Measurements from ENCODE around the gene TRPT1.

Gene TRPT1

GRCh38 chr11:64208796-64209562 is 17.0 kb downstream of the TRPT1 start:
- Histone ChIP-seq H3K27me3 (ENCODE audit: control insufficient read depth in 1 of 2, insufficient read depth in 2 of 2, low read length in 2 of 2) (no peaks in the 10 kb centered on the region), H3K9me3 (ENCODE audit: low read length) (no peaks in the 10 kb centered on the region), H3K9ac (ENCODE audit: low read length) (no peak overlapping the region), H3K4me1 (ENCODE audit: insufficient read depth, low read length) (peaks cover 13% of the 10 kb centered on the region), H3K36me3 (ENCODE audit: insufficient read depth, low read length) (peaks cover 4% of the 10 kb centered on the region), H3K4me3 (ENCODE audit: low read depth in 1 of 2, low read length in 2 of 2) (no peak overlapping the region), H3K27ac (ENCODE audit: low read depth, low read length) (no peak overlapping the region)

DNA sequence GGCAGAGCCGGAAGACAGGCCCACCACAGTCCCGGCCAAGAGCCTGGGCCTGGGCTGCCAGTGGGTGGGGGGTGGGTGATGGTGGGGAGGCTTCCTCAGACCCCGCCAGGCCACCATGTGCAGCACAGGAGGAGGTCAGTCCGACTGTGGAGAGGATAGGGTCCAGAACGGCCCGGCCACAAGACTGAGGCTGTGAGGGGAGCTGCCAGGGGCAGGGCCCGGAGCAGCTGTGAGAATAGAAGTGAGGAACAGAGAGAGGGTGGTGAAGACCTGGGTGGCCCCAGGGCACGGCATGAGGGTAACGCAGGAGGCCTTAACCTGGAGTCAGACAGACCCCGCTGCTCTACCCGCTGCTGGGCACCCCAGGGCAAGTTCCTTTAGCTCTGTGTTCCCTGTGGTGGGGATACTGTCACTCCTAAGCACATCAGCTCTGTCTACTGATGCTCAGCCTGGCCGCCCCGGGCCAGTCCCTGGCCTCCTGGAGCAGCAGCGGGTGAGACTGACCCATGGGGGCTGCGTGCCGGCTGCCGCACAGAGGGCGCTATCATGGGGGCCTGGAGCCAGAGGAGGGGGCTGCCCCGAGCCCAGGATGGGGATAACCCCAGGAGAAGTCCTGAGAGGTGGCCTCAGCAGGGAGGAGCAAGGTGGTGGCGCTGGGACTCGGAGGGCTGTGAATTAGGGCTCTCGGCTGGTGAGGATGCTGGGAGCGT is 17.7 kb downstream of the TRPT1 start:
- H3K9me3 ChIP-seq (ENCODE audit: low read length): no peaks in the 10 kb centered on the region
- H3K27me3 ChIP-seq (ENCODE audit: control insufficient read depth in 1 of 2, insufficient read depth in 2 of 2, low read length in 2 of 2): no peaks in the 10 kb centered on the region
- H3K4me3 ChIP-seq (ENCODE audit: low read depth in 1 of 2, low read length in 2 of 2): peak overlapping the region in 1 of 2 donors; percentile 25
- H3K36me3 ChIP-seq (ENCODE audit: insufficient read depth, low read length): peaks cover 12% of the 10 kb centered on the region
- H3K4me1 ChIP-seq (ENCODE audit: insufficient read depth, low read length): peaks cover 15% of the 10 kb centered on the region
- H3K27ac ChIP-seq (ENCODE audit: low read depth, low read length): peak overlapping the region; percentile 76
- peak overlapping the region; percentile 9 for H3K9ac ChIP-seq (ENCODE audit: low read length)

DNA sequence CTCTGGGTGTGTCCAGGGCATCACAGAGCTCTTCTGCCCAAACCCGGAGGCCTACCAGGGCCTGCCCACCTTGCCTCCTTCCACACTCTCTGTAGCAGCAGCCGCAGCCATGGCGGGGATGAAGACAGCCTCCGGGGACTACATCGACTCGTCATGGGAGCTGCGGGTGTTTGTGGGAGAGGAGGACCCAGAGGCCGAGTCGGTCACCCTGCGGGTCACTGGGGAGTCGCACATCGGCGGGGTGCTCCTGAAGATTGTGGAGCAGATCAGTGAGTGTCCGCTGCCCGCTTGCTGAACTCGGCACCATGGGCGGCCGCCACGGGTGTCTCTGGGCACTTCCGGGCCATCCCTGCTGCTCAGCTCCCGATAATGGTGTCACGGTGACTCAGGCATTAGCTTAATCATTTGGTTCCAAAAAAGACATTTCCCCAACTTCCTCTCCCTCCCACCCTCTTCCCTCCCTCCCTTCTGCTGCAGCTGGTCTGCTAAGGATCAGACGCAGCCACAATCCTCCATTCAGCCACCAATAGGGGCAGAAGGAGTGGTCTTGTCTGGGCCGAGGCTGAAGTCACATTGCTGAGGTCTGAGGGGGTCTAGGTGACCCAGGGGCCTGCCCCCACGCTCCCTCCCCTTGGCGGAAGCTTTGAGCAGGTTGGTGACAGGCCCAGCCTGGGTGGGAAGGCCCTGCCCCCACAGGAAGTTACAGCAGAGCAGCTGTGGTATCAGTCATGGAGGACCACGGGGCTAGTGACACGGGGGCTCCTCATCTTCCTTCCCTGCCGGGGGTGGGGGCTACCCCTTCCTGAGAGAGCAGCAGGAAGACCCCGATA is 18.5 kb downstream of the TRPT1 start:
- H3K9me3 ChIP-seq (ENCODE audit: low read length): no peaks in the 10 kb centered on the region
- peak overlapping the region; percentile 16 to 25 for H3K4me3 ChIP-seq (ENCODE audit: low read depth in 1 of 2, low read length in 2 of 2)
- H3K9ac ChIP-seq (ENCODE audit: low read length): peak overlapping the region; percentile 9
- H3K27ac ChIP-seq (ENCODE audit: low read depth, low read length): peak overlapping the region; percentile 79
- H3K27me3 ChIP-seq (ENCODE audit: control insufficient read depth in 1 of 2, insufficient read depth in 2 of 2, low read length in 2 of 2): no peaks in the 10 kb centered on the region
- H3K36me3 ChIP-seq (ENCODE audit: insufficient read depth, low read length): peaks cover 19% of the 10 kb centered on the region
- peaks cover 15% of the 10 kb centered on the region for H3K4me1 ChIP-seq (ENCODE audit: insufficient read depth, low read length)

DNA sequence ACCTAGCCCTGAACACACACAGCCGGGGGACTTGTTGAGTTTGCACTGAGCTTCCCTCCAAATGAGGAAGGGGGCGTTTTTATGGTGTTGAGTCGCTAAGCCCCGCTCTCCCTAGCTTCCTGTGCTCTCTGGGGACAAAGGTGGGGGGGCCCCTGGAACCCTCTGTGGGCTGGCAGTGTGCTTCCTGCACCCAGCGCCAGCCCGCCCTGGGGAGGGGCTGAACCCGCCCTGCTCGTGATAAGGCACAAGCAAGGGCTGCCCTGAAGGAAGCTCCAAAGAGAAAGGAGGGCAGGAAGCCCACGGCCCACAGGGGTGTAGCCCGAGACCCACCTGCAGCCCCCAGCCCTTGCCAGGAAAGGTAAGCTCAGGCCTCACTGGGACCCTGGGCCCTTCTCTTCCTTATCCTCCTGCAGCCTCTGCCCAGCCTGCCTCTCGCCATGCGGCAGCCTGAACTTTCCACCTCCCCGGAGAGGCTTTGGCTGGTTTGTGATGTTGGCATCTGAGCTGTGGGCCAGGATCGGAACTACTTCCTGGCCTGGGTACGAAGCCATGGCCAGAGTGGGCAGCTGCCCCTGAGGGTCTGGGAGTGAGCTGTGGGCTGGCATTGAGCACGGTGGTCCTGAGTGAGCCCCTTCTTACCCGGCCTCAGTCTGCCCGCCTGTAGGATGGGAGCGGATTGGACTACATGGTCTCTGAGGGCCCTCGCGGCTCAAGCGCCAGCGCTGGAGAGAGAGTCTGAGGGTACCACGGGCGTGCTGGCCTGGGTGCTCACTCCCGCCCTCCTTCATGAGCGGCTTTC is 19.3 kb downstream of the TRPT1 start, which contains the start of gene FERMT3:
Gene FERMT3, plus strand, starts transcription at position 265 of the 799 bp plus-strand sequence. CDS start 644 bp downstream, outside the sequence.
- Histone ChIP-seq H3K36me3 (ENCODE audit: insufficient read depth, low read length) (peaks cover 24% of the 10 kb centered on the region), H3K27ac (ENCODE audit: low read depth, low read length) (peak within 1 kb of the TSS; percentile 79), H3K4me3 (ENCODE audit: low read depth in 1 of 2, low read length in 2 of 2) (peak within 1 kb of the TSS; percentile 16 to 25), H3K27me3 (ENCODE audit: control insufficient read depth in 1 of 2, insufficient read depth in 2 of 2, low read length in 2 of 2) (no peaks in the 10 kb centered on the region), H3K9ac (ENCODE audit: low read length) (no peak within 1 kb of the TSS), H3K9me3 (ENCODE audit: low read length) (no peaks in the 10 kb centered on the region), H3K4me1 (ENCODE audit: insufficient read depth, low read length) (peaks cover 15% of the 10 kb centered on the region)

GRCh38 chr11:64204464-64204989 is 21.5 kb downstream of the TRPT1 start:
- Histone ChIP-seq H3K4me1 (ENCODE audit: insufficient read depth, low read length) (peaks cover 15% of the 10 kb centered on the region), H3K27ac (ENCODE audit: low read depth, low read length) (no peak overlapping the region), H3K9ac (ENCODE audit: low read length) (no peak overlapping the region), H3K4me3 (ENCODE audit: low read depth in 1 of 2, low read length in 2 of 2) (no peak overlapping the region), H3K9me3 (ENCODE audit: low read length) (no peaks in the 10 kb centered on the region), H3K36me3 (ENCODE audit: insufficient read depth, low read length) (peaks cover 45% of the 10 kb centered on the region), H3K27me3 (ENCODE audit: control insufficient read depth in 1 of 2, insufficient read depth in 2 of 2, low read length in 2 of 2) (no peaks in the 10 kb centered on the region)

DNA sequence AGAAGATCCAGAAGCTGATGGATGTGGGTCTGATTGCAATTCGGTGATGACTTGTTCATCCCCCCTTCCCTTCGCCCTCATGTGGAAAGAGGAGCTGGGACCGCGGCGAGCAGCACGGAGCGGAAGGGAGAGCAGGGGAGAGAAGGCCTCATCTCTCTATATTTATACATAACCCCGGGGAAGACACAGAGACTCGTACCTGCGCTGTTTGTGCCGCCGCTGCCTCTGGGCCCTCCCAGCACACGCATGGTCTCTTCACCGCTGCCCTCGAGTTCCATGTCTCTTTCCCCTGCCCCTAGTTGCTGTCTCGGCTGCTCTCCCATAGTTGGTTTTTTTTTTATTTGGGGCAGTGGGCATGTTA is 21.9 kb downstream of the TRPT1 start:
- Histone ChIP-seq H3K9ac (ENCODE audit: low read length) (no peak overlapping the region), H3K36me3 (ENCODE audit: insufficient read depth, low read length) (peaks cover 46% of the 10 kb centered on the region), H3K27ac (ENCODE audit: low read depth, low read length) (no peak overlapping the region), H3K4me1 (ENCODE audit: insufficient read depth, low read length) (peaks cover 15% of the 10 kb centered on the region), H3K27me3 (ENCODE audit: control insufficient read depth in 1 of 2, insufficient read depth in 2 of 2, low read length in 2 of 2) (no peaks in the 10 kb centered on the region), H3K9me3 (ENCODE audit: low read length) (no peaks in the 10 kb centered on the region), H3K4me3 (ENCODE audit: low read depth in 1 of 2, low read length in 2 of 2) (no peak overlapping the region)

DNA sequence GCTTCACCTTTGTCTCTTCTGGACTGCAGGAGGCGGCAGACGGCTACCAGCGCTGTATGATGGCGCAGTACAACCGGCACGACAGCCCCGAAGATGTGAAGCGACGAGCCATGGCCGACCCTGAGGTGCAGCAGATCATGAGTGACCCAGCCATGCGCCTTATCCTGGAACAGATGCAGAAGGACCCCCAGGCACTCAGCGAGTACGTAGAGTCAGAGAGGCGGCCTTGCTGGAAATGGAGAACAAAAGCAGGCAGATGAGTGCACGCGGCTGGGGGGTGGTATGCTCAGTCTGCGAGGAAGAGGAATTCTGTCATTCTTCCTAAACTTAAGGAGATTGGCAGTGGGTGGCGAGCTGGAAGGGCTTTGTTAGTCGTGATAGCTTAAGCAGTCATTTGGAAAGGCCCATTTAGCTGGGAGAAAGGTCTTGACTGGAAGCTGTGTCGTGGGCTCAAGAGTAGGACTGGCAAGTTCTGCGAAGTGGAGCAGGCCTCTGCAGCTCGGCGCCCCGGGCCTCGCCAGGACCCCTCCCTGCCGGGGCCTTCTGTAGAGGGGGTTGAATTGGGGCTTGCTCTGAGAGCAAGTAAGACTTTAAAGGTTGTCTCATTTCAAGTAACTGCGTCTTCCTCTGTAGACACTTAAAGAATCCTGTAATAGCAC is 22.4 kb downstream of the TRPT1 start:
- peaks cover 15% of the 10 kb centered on the region for H3K4me1 ChIP-seq (ENCODE audit: insufficient read depth, low read length)
- H3K27me3 ChIP-seq (ENCODE audit: control insufficient read depth in 1 of 2, insufficient read depth in 2 of 2, low read length in 2 of 2): no peaks in the 10 kb centered on the region
- H3K27ac ChIP-seq (ENCODE audit: low read depth, low read length): no peak overlapping the region
- no peak overlapping the region for H3K4me3 ChIP-seq (ENCODE audit: low read depth in 1 of 2, low read length in 2 of 2)
- H3K9me3 ChIP-seq (ENCODE audit: low read length): no peaks in the 10 kb centered on the region
- H3K9ac ChIP-seq (ENCODE audit: low read length): no peak overlapping the region
- H3K36me3 ChIP-seq (ENCODE audit: insufficient read depth, low read length): peaks cover 49% of the 10 kb centered on the region

- H3K36me3 ChIP-seq (ENCODE audit: insufficient read depth, low read length): peaks cover 54% of the 10 kb centered on the region
- no peak overlapping the region for H3K9ac ChIP-seq (ENCODE audit: low read length)
- no peaks in the 10 kb centered on the region for H3K9me3 ChIP-seq (ENCODE audit: low read length)
- no peak overlapping the region for H3K27ac ChIP-seq (ENCODE audit: low read depth, low read length)
- H3K4me1 ChIP-seq (ENCODE audit: insufficient read depth, low read length): peaks cover 13% of the 10 kb centered on the region
- no peak overlapping the region for H3K4me3 ChIP-seq (ENCODE audit: low read depth in 1 of 2, low read length in 2 of 2)
- H3K27me3 ChIP-seq (ENCODE audit: control insufficient read depth in 1 of 2, insufficient read depth in 2 of 2, low read length in 2 of 2): no peaks in the 10 kb centered on the region
Measured at GRCh38 chr11:64202992-64203391, 23.0 kb downstream of the TRPT1 start.

- Histone ChIP-seq H3K9ac (ENCODE audit: low read length) (no peak overlapping the region), H3K27ac (ENCODE audit: low read depth, low read length) (no peak overlapping the region), H3K4me1 (ENCODE audit: insufficient read depth, low read length) (peaks cover 12% of the 10 kb centered on the region), H3K4me3 (ENCODE audit: low read depth in 1 of 2, low read length in 2 of 2) (no peak overlapping the region), H3K36me3 (ENCODE audit: insufficient read depth, low read length) (peaks cover 69% of the 10 kb centered on the region), H3K27me3 (ENCODE audit: control insufficient read depth in 1 of 2, insufficient read depth in 2 of 2, low read length in 2 of 2) (no peaks in the 10 kb centered on the region), H3K9me3 (ENCODE audit: low read length) (no peaks in the 10 kb centered on the region)
Measured at GRCh38 chr11:64201543-64201942, 24.4 kb downstream of the TRPT1 start.

GRCh38 chr11:64198511-64198910 is 27.5 kb downstream of the TRPT1 start:
- H3K9me3 ChIP-seq (ENCODE audit: low read length): no peaks in the 10 kb centered on the region
- H3K4me1 ChIP-seq (ENCODE audit: insufficient read depth, low read length): no peaks in the 10 kb centered on the region
- H3K27me3 ChIP-seq (ENCODE audit: control insufficient read depth in 1 of 2, insufficient read depth in 2 of 2, low read length in 2 of 2): no peaks in the 10 kb centered on the region
- H3K27ac ChIP-seq (ENCODE audit: low read depth, low read length): no peak overlapping the region
- peaks cover 89% of the 10 kb centered on the region for H3K36me3 ChIP-seq (ENCODE audit: insufficient read depth, low read length)
- H3K9ac ChIP-seq (ENCODE audit: low read length): no peak overlapping the region
- no peak overlapping the region for H3K4me3 ChIP-seq (ENCODE audit: low read depth in 1 of 2, low read length in 2 of 2)
